ENCODE data around the gene DPP9.
"Not testable (repeated sequence)": the region's sequence is repeated elsewhere in the genome, so short reads cannot be mapped to it uniquely, and the experiment has no call there.

Gene DPP9

DNA sequence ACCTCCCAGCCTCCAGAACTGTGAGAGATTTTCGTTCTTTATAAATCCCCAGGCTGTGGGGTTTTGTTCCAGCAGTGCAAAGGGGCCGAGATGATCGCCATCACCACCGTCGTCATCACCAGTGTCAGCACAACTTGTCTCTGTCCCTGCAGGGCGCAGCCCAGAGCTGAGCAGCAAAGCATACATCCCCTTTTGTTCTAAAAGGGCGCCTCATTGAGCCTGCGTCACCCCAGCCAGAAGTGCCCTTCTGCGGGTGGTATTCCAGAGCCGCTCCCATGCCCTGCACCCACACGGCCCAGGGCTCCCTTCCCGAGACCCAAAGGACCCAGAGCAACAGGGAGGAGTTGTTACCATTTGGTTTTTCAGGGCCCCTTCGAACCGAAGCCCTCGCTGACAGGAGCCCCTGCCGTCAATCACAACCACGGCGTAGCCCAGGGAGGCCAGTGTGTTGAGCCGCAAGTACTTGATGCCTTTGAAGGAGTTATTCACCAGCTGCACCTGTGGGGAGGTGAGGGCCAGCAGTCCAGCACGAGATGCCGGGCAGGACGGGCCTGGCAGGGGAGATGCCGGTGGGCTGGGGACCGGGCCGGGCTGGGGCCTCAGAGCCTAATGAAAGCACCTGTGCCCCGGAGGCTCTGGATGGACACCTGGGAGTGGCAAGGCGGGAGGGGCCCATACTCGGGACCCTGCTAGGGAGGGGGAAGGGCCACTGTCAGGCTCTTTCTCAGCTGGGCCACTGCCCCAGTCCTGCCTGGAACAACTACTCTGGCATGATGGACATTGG lies 39.1 kb downstream of the DPP9 start:
- FAIRE-seq = no peak
- no peak for TF ChIP-seq TAF1 (IDR thresholded peaks at IDR 0.05; ENCODE audit: low read depth, low read length)
- TF ChIP-seq SPI1 (IDR thresholded peaks at IDR 0.05; ENCODE audit: low read depth, low read length) = no peak
- no peak for TF ChIP-seq POLR2AphosphoS5 (IDR thresholded peaks at IDR 0.05; ENCODE audit: low read depth, low read length)
- no peak for TF ChIP-seq POLR2A (IDR thresholded peaks at IDR 0.05; ENCODE audit: low read depth, low read length)
- no peak for TF ChIP-seq PAX5 (IDR thresholded peaks at IDR 0.05; ENCODE audit: insufficient read depth, low read length, severe bottlenecking)
- TF ChIP-seq POU2F2 (IDR thresholded peaks at IDR 0.05; ENCODE audit: low read depth, low read length) = no peak

GRCh38 chr19:4682417-4683200 lies 41.0 kb downstream of the DPP9 start:
- no peak for DNase-seq (ENCODE audit: insufficient read length, low spot score)
- TF ChIP-seq SPI1 (IDR thresholded peaks at IDR 0.05; ENCODE audit: low read depth, low read length) (no peak), POLR2AphosphoS5 (IDR thresholded peaks at IDR 0.05; ENCODE audit: low read depth, low read length) (no peak), TAF1 (IDR thresholded peaks at IDR 0.05; ENCODE audit: low read depth, low read length) (no peak), POLR2A (IDR thresholded peaks at IDR 0.05; ENCODE audit: low read depth, low read length) (no peak), POU2F2 (IDR thresholded peaks at IDR 0.05; ENCODE audit: low read depth, low read length) (no peak), PAX5 (IDR thresholded peaks at IDR 0.05; ENCODE audit: insufficient read depth, low read length, severe bottlenecking) (no peak)
- FAIRE-seq = no peak

More for the DNA sequence above, 39.1 kb downstream of the DPP9 start:
- DNase-seq (ENCODE audit: insufficient read length, low spot score) = no peak

- DNase-seq (ENCODE audit: insufficient read length, low spot score); FAIRE-seq: not testable (repeated sequence)
These were observed 43.6 kb downstream of the DPP9 start for GRCh38 chr19:4680021-4680420.

DNA sequence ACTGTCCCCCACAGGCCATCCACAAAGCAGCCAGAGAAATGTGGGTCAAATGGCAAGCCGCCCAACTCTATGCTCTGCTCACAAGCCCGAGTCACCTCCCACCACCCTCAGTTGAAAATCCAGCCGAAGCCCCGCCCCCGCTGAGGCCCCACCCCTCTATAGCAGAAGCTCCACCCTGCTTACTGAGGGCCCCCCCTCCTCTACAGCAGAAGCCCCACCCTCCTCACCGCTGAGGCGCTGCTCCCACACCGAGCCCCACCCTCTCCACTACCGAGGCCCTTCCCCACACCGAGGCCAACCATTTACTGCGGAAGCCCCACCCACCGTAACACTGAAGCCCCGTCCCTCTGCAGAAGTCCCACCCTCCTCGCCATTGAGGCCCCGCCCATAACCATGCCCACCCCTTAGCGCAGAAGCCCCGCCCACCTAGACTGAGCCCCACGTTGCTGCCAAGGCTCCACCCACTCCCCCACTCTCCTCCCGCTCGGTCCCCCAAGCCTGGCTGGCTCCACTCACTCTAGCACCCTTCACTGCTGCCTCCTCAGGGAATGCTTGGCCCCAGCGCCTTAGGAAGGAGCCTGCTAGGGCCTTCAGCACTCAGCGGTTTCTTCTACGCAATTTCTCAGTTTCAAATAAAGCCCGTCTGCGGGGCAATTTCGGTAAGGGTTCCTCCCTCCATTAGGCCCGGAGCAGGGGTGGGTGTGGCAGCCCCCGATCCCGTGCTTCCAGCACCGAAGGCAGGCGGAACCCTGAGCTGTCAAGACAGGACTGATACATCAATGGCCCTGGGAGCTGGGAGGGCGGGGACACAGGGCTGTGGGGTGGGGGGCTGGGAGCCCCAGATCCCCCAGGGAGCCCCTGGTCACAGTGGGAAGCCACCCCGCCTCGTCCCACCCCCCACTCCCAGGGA lies 44.5 kb downstream of the DPP9 start:
- FAIRE-seq (peak; percentile 13), DNase-seq (ENCODE audit: insufficient read length, low spot score) (no peak)
- TF ChIP-seq POLR2A (IDR thresholded peaks at IDR 0.05; ENCODE audit: low read depth, low read length) = no peak
- no peak for TF ChIP-seq POLR2AphosphoS5 (IDR thresholded peaks at IDR 0.05; ENCODE audit: low read depth, low read length)
- no peak for TF ChIP-seq POU2F2 (IDR thresholded peaks at IDR 0.05; ENCODE audit: low read depth, low read length)
- no peak for TF ChIP-seq PAX5 (IDR thresholded peaks at IDR 0.05; ENCODE audit: insufficient read depth, low read length, severe bottlenecking)

DNA sequence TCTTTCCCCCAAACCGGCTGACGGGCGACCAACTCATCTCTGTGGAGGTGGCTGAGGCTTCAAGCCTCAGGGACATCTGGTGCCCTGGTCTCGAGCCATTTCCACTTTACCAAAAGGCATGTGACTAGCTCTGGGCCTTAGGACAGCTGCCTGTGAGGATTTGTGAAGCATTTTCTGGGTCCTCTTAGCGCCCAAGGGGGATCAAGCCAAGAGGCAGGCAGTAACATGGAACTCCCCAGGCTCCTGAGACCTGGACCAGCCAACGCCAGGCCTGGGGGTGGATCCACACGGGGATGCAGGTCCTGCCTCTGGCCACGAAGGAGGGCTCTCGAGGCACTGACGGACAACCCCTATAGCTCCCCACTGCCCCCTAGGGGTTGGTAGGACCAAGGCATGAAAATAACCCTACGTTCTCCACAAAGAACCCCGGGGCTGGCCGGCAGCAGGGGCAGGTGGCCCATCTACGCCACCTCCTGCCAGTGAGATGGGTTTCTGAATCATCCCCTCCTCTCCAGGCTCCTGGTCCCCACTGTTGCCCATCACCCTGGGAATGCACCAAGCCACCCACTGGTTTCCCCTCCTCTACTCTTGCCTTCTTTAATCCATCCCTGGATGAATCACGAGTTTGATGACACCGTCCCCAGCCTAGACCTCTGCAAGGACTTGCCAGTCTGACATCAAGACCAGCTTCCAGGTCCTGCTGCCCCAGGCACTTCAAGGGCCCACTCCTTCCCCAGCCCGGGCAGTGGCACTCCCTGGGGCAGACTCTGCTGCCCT lies 46.5 kb downstream of the DPP9 start:
- no peak for DNase-seq (ENCODE audit: insufficient read length, low spot score)
- TF ChIP-seq POU2F2 (IDR thresholded peaks at IDR 0.05; ENCODE audit: low read depth, low read length) (no peak), PAX5 (IDR thresholded peaks at IDR 0.05; ENCODE audit: insufficient read depth, low read length, severe bottlenecking) (no peak), POLR2A (IDR thresholded peaks at IDR 0.05; ENCODE audit: low read depth, low read length) (no peak), POLR2AphosphoS5 (IDR thresholded peaks at IDR 0.05; ENCODE audit: low read depth, low read length) (no peak), SPI1 (IDR thresholded peaks at IDR 0.05; ENCODE audit: low read depth, low read length) (no peak), TAF1 (IDR thresholded peaks at IDR 0.05; ENCODE audit: low read depth, low read length) (no peak)
- FAIRE-seq = no peak

- TF ChIP-seq SPI1 (IDR thresholded peaks at IDR 0.05; ENCODE audit: low read depth, low read length) (no peak), POLR2A (IDR thresholded peaks at IDR 0.05; ENCODE audit: low read depth, low read length) (no peak), POU2F2 (IDR thresholded peaks at IDR 0.05; ENCODE audit: low read depth, low read length) (no peak), POLR2AphosphoS5 (IDR thresholded peaks at IDR 0.05; ENCODE audit: low read depth, low read length) (no peak), TAF1 (IDR thresholded peaks at IDR 0.05; ENCODE audit: low read depth, low read length) (no peak), PAX5 (IDR thresholded peaks at IDR 0.05; ENCODE audit: insufficient read depth, low read length, severe bottlenecking) (no peak)
- no peak for FAIRE-seq
- no peak for DNase-seq (ENCODE audit: insufficient read length, low spot score)
These were observed 48.3 kb downstream of the DPP9 start for GRCh38 chr19:4675346-4675745.

DNA sequence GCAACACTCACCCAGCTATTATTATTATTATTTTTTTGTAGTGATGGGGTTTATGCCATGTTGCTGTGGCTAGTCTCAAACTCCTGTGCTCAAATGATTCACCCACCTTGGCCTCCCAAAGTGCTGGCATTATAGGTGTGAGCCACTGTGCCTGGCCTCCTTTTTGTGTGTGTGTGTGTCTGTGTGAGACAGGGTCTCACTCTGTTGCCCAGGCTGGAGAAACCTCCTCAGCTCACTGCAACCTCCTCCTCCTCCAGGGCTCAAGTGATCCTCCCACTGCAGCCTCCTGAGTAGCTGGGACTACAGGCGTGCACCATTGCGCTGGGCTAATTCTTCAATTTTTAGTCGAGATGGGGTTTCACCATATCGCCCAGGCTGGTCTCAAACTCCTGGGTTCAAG lies 49.9 kb downstream of the DPP9 start:
- FAIRE-seq (no peak), DNase-seq (ENCODE audit: insufficient read length, low spot score) (no peak)
- TF ChIP-seq POLR2A (IDR thresholded peaks at IDR 0.05; ENCODE audit: low read depth, low read length) (no peak), POLR2AphosphoS5 (IDR thresholded peaks at IDR 0.05; ENCODE audit: low read depth, low read length) (no peak), PAX5 (IDR thresholded peaks at IDR 0.05; ENCODE audit: insufficient read depth, low read length, severe bottlenecking) (no peak), POU2F2 (IDR thresholded peaks at IDR 0.05; ENCODE audit: low read depth, low read length) (no peak), TAF1 (IDR thresholded peaks at IDR 0.05; ENCODE audit: low read depth, low read length) (no peak), SPI1 (IDR thresholded peaks at IDR 0.05; ENCODE audit: low read depth, low read length) (no peak)

DNA sequence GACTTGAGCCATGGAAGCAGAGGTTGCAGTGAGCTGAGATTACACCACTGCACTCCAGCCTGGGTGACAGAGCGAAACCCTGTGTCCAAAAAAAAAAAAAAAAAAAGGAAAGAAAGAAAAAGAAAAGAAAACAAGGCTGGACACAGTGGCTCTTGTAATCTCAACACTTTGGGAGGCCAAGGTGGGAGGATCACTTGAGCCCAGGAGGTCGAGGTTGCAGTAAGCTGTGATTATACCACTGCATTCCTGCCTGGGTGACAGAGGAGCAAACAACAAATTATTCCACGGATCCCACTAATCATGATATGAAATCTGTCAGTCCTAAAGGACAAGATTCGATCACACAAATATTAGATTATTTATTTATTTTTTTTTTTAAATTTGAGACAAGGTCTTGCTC lies 50.4 kb downstream of the DPP9 start:
- no peak for DNase-seq (ENCODE audit: insufficient read length, low spot score)
- no peak for TF ChIP-seq SPI1 (IDR thresholded peaks at IDR 0.05; ENCODE audit: low read depth, low read length)
- no peak for TF ChIP-seq POLR2AphosphoS5 (IDR thresholded peaks at IDR 0.05; ENCODE audit: low read depth, low read length)
- no peak for TF ChIP-seq POLR2A (IDR thresholded peaks at IDR 0.05; ENCODE audit: low read depth, low read length)
- TF ChIP-seq POU2F2 (IDR thresholded peaks at IDR 0.05; ENCODE audit: low read depth, low read length) = no peak
- no peak for TF ChIP-seq TAF1 (IDR thresholded peaks at IDR 0.05; ENCODE audit: low read depth, low read length)
- TF ChIP-seq PAX5 (IDR thresholded peaks at IDR 0.05; ENCODE audit: insufficient read depth, low read length, severe bottlenecking) = no peak
- FAIRE-seq = no peak

All from GM12891 (cell line).